Measurements from ENCODE around the gene PPP5C. TPM values are rescaled to one million over a fixed set of nuclear protein-coding genes. Genes with fewer than 3 reads are reported as not detected.
"Not testable (repeated sequence)": the region's sequence is repeated elsewhere in the genome, so short reads cannot be mapped to it uniquely, and the experiment has no call there.

Gene PPP5C
- total RNA-seq, 1 donor from 2014 or later = 99.5 TPM

- no peaks in the 10 kb centered on the region for H3K27me3 Mint-ChIP-seq
- H3K4me3 Mint-ChIP-seq = no peak overlapping the region
- no peak for DNase-seq (ENCODE audit: extremely low spot score, unreplicated experiment)
- TF ChIP-seq, protein P1, sequence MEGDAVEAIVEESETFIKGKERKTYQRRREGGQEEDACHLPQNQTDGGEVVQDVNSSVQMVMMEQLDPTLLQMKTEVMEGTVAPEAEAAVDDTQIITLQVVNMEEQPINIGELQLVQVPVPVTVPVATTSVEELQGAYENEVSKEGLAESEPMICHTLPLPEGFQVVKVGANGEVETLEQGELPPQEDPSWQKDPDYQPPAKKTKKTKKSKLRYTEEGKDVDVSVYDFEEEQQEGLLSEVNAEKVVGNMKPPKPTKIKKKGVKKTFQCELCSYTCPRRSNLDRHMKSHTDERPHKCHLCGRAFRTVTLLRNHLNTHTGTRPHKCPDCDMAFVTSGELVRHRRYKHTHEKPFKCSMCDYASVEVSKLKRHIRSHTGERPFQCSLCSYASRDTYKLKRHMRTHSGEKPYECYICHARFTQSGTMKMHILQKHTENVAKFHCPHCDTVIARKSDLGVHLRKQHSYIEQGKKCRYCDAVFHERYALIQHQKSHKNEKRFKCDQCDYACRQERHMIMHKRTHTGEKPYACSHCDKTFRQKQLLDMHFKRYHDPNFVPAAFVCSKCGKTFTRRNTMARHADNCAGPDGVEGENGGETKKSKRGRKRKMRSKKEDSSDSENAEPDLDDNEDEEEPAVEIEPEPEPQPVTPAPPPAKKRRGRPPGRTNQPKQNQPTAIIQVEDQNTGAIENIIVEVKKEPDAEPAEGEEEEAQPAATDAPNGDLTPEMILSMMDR (conservative IDR thresholded peaks at IDR 0.05) = no peak
- H3K27ac Mint-ChIP-seq = peak overlapping the region; percentile 71
- H3K9me3 Mint-ChIP-seq = no peaks in the 10 kb centered on the region
- H3K36me3 Mint-ChIP-seq = peaks cover 16% of the 10 kb centered on the region
- peaks cover 24% of the 10 kb centered on the region for H3K4me1 Mint-ChIP-seq (ENCODE audit: unreplicated experiment)
Measured at GRCh38 chr19:46393456-46394401, 46.8 kb downstream of the PPP5C start.

DNA sequence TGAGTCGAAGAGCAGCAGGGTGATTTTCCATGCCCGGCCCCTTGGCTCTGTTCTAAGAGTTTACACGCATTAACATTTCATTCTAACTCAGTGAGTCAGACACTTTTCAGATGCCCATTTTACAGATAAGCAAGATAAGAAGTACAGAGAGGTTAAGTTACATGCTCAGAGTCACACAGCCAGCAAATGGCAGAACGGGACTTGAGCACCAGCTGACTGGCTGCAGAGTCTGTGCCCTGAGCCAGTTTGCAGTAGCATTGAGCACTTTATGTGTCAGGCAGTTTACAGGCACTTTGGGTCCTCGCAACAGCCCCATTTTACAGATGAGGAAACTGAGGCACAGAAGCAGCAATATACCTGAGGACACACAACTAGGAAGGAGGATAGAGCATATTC is 47.5 kb downstream of the PPP5C start:
- DNase-seq (ENCODE audit: extremely low spot score, unreplicated experiment) = no peak

GRCh38 chr19:46397801-46398479 is 51.1 kb downstream of the PPP5C start:
- not testable (repeated sequence) for DNase-seq (ENCODE audit: extremely low spot score, unreplicated experiment); H3K4me3 Mint-ChIP-seq; H3K27me3 Mint-ChIP-seq; H3K36me3 Mint-ChIP-seq; H3K9me3 Mint-ChIP-seq; H3K27ac Mint-ChIP-seq
- peaks cover 23% of the 10 kb centered on the region for H3K4me1 Mint-ChIP-seq (ENCODE audit: unreplicated experiment)

More for the DNA sequence above, 47.5 kb downstream of the PPP5C start:
- TF ChIP-seq, protein P1 (conservative IDR thresholded peaks at IDR 0.05) = no peak
- H3K27ac Mint-ChIP-seq = peak overlapping the region; percentile 34
- H3K4me3 Mint-ChIP-seq = no peak overlapping the region
- peaks cover 13% of the 10 kb centered on the region for H3K36me3 Mint-ChIP-seq
- H3K27me3 Mint-ChIP-seq = no peaks in the 10 kb centered on the region
- peaks cover 24% of the 10 kb centered on the region for H3K4me1 Mint-ChIP-seq (ENCODE audit: unreplicated experiment)
- H3K9me3 Mint-ChIP-seq = no peaks in the 10 kb centered on the region

DNA sequence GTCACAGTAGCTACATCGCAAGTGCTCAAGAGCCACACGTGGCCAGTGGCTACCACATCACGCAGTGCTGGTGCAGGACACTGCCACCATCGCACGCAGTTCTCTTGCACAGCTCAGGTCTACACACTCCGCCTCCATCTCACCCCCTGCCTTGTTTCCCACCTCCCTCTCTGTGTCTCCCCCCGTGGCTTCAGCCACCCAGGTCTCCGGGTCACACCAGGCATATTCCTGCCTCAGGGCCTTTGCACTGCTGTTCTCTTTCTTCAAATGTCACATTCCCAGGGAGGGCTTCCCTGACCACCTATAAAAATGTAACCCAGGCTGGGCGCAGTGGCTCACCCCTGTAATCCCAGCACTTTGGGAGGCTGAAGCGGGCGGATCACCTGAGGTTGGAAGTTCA is 55.8 kb downstream of the PPP5C start:
- TF ChIP-seq, protein P1 (conservative IDR thresholded peaks at IDR 0.05) = no peak
- Mint-ChIP-seq H3K27me3 (peaks cover 13% of the 10 kb centered on the region), H3K27ac (no peak overlapping the region), H3K36me3 (no peaks in the 10 kb centered on the region), H3K9me3 (no peaks in the 10 kb centered on the region), H3K4me3 (no peak overlapping the region), H3K4me1 (ENCODE audit: unreplicated experiment) (peaks cover 23% of the 10 kb centered on the region)
- no peak for DNase-seq (ENCODE audit: extremely low spot score, unreplicated experiment)

DNA sequence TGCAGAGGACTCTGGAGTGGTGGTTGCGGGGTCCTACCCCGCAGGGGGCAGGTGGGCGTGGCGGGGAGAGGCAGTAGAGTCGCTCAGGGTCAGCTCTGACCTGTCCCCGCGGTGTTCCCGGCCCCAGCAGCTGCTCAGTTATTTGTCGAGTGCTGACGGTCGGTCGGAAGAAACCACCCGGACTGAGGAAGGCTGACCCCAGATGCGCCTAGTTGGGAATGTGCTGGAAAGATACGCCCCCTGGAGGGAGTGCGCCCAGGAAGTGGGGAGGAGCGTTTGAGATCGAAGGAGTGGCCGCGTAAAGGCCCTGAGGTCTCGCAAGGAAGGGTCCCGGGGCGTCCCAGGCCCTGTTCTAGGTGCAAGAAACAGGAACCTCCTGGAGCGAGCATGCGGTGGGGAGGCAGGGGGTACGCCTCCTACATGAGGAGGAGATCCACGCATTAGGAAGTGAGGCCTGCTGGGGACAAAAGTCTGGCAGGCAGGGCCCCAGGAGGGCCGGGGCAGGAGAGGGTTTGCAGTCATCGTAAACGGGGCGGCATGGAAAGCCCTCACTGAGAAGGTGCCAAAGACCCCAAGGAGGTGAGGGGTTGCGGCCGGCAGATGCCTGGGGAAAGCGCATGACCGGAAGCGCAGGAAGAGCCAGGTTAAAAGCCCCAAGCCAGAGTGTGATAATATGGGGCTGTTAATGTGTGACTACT is 57.3 kb downstream of the PPP5C start:
- DNase-seq (ENCODE audit: extremely low spot score, unreplicated experiment) = no peak
- peak overlapping the region; percentile 85 for H3K4me3 Mint-ChIP-seq
- H3K4me1 Mint-ChIP-seq (ENCODE audit: unreplicated experiment) = peaks cover 34% of the 10 kb centered on the region
- peaks cover 17% of the 10 kb centered on the region for H3K27me3 Mint-ChIP-seq
- H3K27ac Mint-ChIP-seq = peak overlapping the region; percentile 83
- H3K9me3 Mint-ChIP-seq = no peaks in the 10 kb centered on the region
- TF ChIP-seq, protein P1 (conservative IDR thresholded peaks at IDR 0.05) = peak; percentile 35
- no peaks in the 10 kb centered on the region for H3K36me3 Mint-ChIP-seq
